Measurements from ENCODE around the gene PAWR. TPM values are rescaled to one million over a fixed set of nuclear protein-coding genes. Genes with fewer than 3 reads are reported as not detected.
A peak's percentile ranks its signal among the peaks of the same experiment; 100 is the strongest.
"Not testable (repeated sequence)": the region's sequence is repeated elsewhere in the genome, so short reads cannot be mapped to it uniquely, and the experiment has no call there.

PAWR gene
- polyA plus RNA-seq, 6 donors from 2014 or later = 15.8 to 29.9 (median 20.3) TPM

DNA sequence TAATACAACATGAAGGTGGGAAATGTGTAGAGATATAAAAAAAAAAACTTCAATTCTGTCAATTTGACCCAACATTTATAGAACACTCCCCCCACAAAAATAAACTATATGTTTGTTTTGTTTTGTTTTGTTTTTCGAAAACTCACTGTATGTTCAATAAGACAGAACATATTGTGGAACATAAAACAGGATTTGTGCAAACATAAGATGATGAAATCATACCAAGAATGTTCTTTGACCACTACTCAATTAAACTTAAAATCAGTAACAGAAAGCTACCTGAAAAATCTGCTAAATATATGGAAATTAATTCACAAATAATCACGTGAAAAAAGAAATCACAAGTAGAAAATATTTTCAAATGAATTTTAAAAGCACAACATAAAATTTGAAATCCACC lies 61.2 kb downstream of the PAWR start:
- DNase-seq = no peak
- no peak for ATAC-seq (ENCODE audit: low read depth in 2 of 2)
- H3K27ac Mint-ChIP-seq = no peak overlapping the region
- H3K4me1 Mint-ChIP-seq = peaks cover 7 to 21% (median 18%) of the 10 kb centered on the region in 3 donors
- peaks cover 0 to 5% of the 10 kb centered on the region in 2 donors for H3K36me3 Mint-ChIP-seq
- H3K9me3 Mint-ChIP-seq = peaks cover 0 to 12% (median 4%) of the 10 kb centered on the region in 7 donors
- H3K27me3 Mint-ChIP-seq = no peaks in the 10 kb centered on the region
- no peak overlapping the region for H3K4me3 Mint-ChIP-seq

DNA sequence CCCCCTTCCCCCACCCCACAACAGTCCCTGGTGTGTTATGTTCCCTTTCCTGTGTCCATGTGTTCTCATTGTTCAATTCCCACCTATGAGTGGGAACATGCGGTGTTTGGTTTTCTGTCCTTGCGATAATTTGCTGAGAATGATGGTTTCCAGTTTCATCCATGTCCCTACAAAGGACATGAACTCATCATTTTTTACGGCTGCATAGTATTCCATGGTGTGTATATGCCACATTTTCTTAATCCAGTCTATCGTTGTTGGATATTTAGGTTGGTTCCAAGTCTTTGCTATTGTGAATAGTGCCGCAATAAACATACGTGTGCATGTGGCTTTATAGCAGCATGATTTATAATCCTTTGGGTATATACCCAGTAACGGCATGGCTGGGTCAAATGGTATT lies 64.0 kb downstream of the PAWR start:
- H3K4me3 Mint-ChIP-seq; ATAC-seq (ENCODE audit: low read depth in 2 of 2); H3K27ac Mint-ChIP-seq; DNase-seq; H3K36me3 Mint-ChIP-seq; H3K27me3 Mint-ChIP-seq: not testable (repeated sequence)
- Mint-ChIP-seq H3K4me1 (peaks cover 11 to 26% (median 23%) of the 10 kb centered on the region in 3 donors), H3K9me3 (peaks cover 0 to 12% (median 4%) of the 10 kb centered on the region in 7 donors)

DNA sequence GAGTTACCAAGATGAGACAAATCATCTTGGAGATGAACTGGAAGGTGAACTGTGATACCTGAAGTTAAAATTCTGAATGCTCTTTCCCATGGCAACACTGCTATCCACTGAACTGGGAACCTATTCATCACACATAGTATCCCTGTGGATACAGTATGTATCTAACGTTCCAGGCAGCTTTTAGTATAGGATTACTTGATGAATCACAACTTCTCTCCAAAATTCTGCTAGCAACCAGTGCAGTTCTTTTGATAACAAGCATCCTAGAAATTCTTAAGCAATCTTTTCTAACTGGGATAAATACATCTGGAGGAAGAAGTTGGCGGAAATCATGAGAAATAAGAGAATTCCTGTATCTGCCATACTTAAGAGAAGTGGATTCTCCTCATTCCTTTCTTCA lies 66.4 kb downstream of the PAWR start:
- H3K4me1 Mint-ChIP-seq = peaks cover 8 to 22% (median 21%) of the 10 kb centered on the region in 3 donors
- peaks cover 0 to 12% (median 4%) of the 10 kb centered on the region in 7 donors for H3K9me3 Mint-ChIP-seq
- peaks cover 13 to 14% of the 10 kb centered on the region in 2 donors for H3K36me3 Mint-ChIP-seq
- H3K27ac Mint-ChIP-seq = peak overlapping the region in 1 of 6 donors; percentile 11
- no peak for ATAC-seq (ENCODE audit: low read depth in 2 of 2)
- H3K27me3 Mint-ChIP-seq = no peaks in the 10 kb centered on the region
- no peak for DNase-seq
- no peak overlapping the region for H3K4me3 Mint-ChIP-seq

DNA sequence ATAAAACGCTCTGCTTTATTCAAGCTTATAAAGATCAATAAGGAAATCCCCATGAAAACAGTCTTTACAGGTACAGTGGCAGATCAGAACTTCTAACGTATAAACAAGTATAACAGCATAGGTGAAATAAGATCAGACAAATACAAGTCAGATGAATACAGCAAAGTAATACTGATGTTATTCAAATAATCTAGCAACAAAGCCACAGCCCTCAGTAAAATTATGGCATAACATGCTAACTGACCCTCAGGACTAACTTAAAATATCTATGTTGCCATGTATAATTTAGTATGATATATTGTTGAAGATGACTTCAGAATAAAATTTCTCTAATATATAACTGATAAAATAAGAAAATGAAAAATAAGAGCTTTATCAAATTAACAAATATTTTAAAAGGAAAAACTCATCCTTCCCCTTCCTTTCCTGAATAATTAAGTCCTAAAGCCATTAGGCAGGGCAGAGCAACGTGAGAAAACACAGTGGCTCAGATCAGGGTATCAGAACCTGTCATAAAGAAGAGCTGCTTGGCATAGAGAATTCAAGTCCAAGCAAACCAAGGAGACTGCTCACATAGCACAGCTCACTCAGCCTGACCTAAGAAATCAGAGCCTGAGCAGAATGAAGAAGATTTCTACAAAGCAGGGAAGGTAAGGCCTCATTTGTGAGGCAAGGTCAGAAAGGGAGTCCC lies 70.7 kb downstream of the PAWR start:
- Mint-ChIP-seq H3K4me3 (no peak overlapping the region), H3K4me1 (peaks cover 14 to 32% (median 25%) of the 10 kb centered on the region in 3 donors), H3K27ac (peak overlapping the region in 2 of 6 donors; percentile 30 to 70), H3K36me3 (peaks cover 18 to 21% of the 10 kb centered on the region in 2 donors), H3K9me3 (no peaks in the 10 kb centered on the region), H3K27me3 (no peaks in the 10 kb centered on the region)
- no peak for ATAC-seq (ENCODE audit: low read depth in 2 of 2)
- no peak for DNase-seq

DNA sequence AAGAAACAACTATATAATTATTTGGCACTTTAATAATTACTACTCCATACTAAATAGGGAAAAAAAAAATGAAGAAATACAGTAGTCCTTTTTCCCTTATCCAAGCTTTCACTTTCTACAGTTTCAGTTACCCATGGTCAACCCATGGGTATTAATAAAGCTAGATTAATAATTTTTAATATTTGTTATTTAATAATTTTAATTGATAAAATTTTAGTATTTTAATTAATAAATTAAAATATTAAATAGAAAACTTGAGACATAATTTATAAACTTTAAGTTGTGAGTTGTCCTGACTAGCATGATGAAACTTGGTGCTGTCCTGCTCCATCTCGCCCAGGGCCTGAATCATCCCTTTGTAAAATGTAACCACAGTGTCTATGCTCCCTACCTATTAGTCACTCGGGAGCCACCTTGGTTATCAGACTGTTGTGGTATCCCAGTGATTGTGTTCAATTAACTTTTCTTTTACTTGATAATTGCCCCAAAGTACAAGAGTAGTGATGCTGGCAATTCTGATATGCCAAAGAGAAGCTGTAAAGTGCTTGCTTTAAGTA lies 71.8 kb downstream of the PAWR start:
- Mint-ChIP-seq H3K9me3 (no peaks in the 10 kb centered on the region), H3K4me1 (peaks cover 14 to 28% (median 20%) of the 10 kb centered on the region in 3 donors), H3K4me3 (no peak overlapping the region), H3K36me3 (peaks cover 18 to 21% of the 10 kb centered on the region in 2 donors), H3K27ac (peak overlapping the region in 1 of 6 donors; percentile 6), H3K27me3 (no peaks in the 10 kb centered on the region)
- DNase-seq = no peak
- ATAC-seq (ENCODE audit: low read depth in 2 of 2) = no peak

DNA sequence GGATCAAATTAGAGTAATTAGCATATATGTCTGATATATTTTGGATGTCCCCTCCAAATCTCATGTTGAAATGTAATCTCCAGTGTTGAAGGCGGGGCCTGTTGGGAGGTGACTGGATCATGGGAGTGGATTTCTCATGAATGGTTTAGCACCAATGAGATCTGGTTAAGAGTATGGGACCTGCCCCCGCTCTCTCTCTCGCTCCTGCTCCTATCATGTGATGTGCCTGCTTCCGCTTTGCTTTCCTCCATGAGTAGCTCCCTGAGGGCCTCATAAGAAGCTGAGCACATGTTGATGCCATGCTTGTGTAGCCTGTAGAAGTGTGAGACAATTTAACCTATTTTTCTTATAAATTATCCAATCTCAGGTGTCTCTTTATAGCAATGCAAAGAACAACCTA lies 73.1 kb downstream of the PAWR start:
- Mint-ChIP-seq H3K4me3 (no peak overlapping the region), H3K27ac (peak overlapping the region in 1 of 6 donors; percentile 62), H3K36me3 (peaks cover 18 to 21% of the 10 kb centered on the region in 2 donors), H3K4me1 (peaks cover 14 to 27% (median 18%) of the 10 kb centered on the region in 3 donors), H3K9me3 (no peaks in the 10 kb centered on the region), H3K27me3 (no peaks in the 10 kb centered on the region)
- no peak for ATAC-seq (ENCODE audit: low read depth in 2 of 2)
- no peak for DNase-seq

DNA sequence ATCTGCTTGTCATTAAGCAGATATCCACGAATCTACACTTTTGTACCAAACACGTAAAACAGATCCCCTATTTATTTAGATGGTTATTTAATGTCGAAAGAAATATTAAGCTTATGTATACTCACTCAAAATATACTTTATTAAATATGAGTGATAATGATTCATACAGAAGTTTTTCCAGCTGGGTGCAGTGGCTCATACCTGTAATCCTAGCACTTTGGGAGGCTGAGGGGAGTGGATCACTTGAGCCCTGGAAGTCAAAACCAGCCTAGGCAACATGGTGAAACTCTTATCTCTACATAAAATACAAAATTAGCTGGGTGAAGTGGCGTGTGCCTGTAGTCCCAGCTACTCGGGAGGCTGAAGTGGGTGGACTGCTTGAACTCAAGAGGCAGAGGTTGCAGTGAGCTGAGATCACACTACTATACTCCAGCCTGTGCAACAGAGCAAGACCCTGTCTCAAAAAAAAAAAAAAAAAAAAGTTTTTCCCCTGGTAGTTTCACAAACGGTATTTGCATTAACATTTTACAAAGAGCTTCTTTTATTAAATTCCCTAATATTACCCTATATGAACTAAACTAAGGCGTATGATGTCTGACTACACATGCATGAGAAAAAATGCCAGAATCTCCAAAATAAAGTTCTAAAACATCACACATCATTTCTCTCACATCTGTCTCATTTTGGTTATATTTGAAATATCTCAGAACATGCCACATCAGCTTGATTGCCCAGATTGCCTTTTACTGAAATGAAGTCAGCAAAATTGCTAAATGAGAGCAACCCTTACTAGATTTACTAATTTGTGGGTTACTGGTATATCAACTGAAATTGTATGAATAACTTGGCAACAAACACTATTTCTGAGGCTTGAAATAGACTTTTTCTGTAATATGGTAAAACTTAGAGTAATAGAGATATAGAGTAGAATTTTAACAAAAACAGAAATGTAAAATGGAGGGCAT lies 74.9 kb downstream of the PAWR start:
- ATAC-seq (ENCODE audit: low read depth in 2 of 2) = no peak
- H3K27me3 Mint-ChIP-seq = no peaks in the 10 kb centered on the region
- no peak overlapping the region for H3K4me3 Mint-ChIP-seq
- no peak for DNase-seq
- peaks cover 16 to 20% of the 10 kb centered on the region in 2 donors for H3K36me3 Mint-ChIP-seq
- peaks cover 10 to 23% (median 11%) of the 10 kb centered on the region in 3 donors for H3K4me1 Mint-ChIP-seq
- peak overlapping the region in 1 of 6 donors; percentile 47 for H3K27ac Mint-ChIP-seq
- no peaks in the 10 kb centered on the region for H3K9me3 Mint-ChIP-seq

- H3K9me3 Mint-ChIP-seq = no peaks in the 10 kb centered on the region
- peaks cover 8 to 11% of the 10 kb centered on the region in 2 donors for H3K36me3 Mint-ChIP-seq
- no peak overlapping the region for H3K4me3 Mint-ChIP-seq
- DNase-seq (no peak), ATAC-seq (ENCODE audit: low read depth in 2 of 2) (no peak)
- H3K27me3 Mint-ChIP-seq = no peaks in the 10 kb centered on the region
- peaks cover 10 to 18% (median 11%) of the 10 kb centered on the region in 3 donors for H3K4me1 Mint-ChIP-seq
- peak overlapping the region in 2 of 6 donors; percentile 3 to 24 for H3K27ac Mint-ChIP-seq
These were observed 76.0 kb downstream of the PAWR start for GRCh38 chr12:79614730-79615129.

DNA sequence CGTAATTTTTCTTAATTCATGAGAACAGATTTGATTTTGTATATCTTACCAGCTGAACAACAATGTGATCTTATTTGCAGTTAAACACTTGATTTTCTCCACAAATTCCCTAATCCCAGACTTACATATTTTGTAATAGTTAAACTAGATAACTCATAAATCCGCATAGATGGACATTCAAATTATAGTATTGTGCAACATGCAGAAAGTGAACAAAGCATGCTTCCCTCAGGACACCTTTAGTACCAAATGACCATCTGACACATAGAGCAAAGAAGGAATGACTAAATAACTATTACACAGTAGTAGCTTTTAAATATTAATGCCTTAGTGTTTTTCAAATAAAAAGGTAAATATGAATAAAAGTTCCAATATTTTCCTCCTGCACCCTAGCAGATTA lies 88.9 kb downstream of the PAWR start:
- H3K9me3 Mint-ChIP-seq = no peaks in the 10 kb centered on the region

DNA sequence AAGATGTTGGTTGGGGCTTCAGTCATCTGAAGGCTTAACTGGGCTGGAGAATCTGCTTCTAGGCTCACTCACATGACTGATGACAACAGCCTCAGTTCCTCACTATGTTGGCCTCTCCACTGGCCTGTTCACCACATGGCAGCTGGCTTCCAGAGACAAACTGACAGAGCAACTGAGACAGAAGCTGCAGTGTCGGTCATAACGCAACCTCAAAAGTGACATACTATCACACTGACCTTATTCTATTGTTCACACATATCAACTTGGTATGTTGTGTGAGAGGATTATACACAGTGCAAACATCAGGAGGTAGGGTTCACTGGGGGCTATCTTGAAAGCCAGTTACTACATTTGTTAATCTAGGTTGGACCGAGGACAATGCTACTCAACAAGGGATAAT lies 92.9 kb downstream of the PAWR start:
- Mint-ChIP-seq H3K27ac (no peak overlapping the region), H3K36me3 (peaks cover 0 to 15% of the 10 kb centered on the region in 2 donors)

More for the DNA sequence above, 88.9 kb downstream of the PAWR start:
- DNase-seq = no peak
- ATAC-seq (ENCODE audit: low read depth in 2 of 2) = no peak
- Mint-ChIP-seq H3K27me3 (no peaks in the 10 kb centered on the region), H3K27ac (no peak overlapping the region), H3K36me3 (peaks cover 0 to 6% of the 10 kb centered on the region in 2 donors), H3K4me3 (no peak overlapping the region), H3K4me1 (peaks cover 8 to 12% (median 8%) of the 10 kb centered on the region in 3 donors)

GRCh38 chr12:79596719-79597350 lies 93.9 kb downstream of the PAWR start:
- H3K27me3 Mint-ChIP-seq = no peaks in the 10 kb centered on the region
- DNase-seq (no peak), ATAC-seq (ENCODE audit: low read depth in 2 of 2) (no peak)
- no peak overlapping the region for H3K4me3 Mint-ChIP-seq
- no peaks in the 10 kb centered on the region for H3K9me3 Mint-ChIP-seq
- H3K27ac Mint-ChIP-seq = peak overlapping the region in 1 of 6 donors; percentile 34
- H3K36me3 Mint-ChIP-seq = peaks cover 0 to 13% of the 10 kb centered on the region in 2 donors
- peaks cover 0 to 4% (median 4%) of the 10 kb centered on the region in 3 donors for H3K4me1 Mint-ChIP-seq

More for the DNA sequence above, 92.9 kb downstream of the PAWR start:
- H3K4me1 Mint-ChIP-seq = peaks cover 0 to 4% (median 4%) of the 10 kb centered on the region in 3 donors
- no peaks in the 10 kb centered on the region for H3K27me3 Mint-ChIP-seq
- H3K4me3 Mint-ChIP-seq = no peak overlapping the region
- no peaks in the 10 kb centered on the region for H3K9me3 Mint-ChIP-seq
- no peak for DNase-seq
- no peak for ATAC-seq (ENCODE audit: low read depth in 2 of 2)

- Mint-ChIP-seq H3K4me1 (peaks cover 0 to 4% (median 0%) of the 10 kb centered on the region in 3 donors), H3K27me3 (no peaks in the 10 kb centered on the region), H3K36me3 (peaks cover 0 to 13% of the 10 kb centered on the region in 2 donors), H3K4me3 (no peak overlapping the region), H3K9me3 (no peaks in the 10 kb centered on the region), H3K27ac (no peak overlapping the region)
- DNase-seq (no peak), ATAC-seq (ENCODE audit: low read depth in 2 of 2) (no peak)
These were observed 95.5 kb downstream of the PAWR start for GRCh38 chr12:79595273-79595672.

- no peak for ATAC-seq (ENCODE audit: low read depth in 2 of 2)
- H3K27ac Mint-ChIP-seq = peak overlapping the region in 1 of 6 donors; percentile 4
- no peaks in the 10 kb centered on the region for H3K27me3 Mint-ChIP-seq
- H3K4me3 Mint-ChIP-seq = no peak overlapping the region
- H3K4me1 Mint-ChIP-seq = peaks cover 0 to 2% (median 0%) of the 10 kb centered on the region in 3 donors
- H3K9me3 Mint-ChIP-seq = no peaks in the 10 kb centered on the region
- DNase-seq = no peak
- H3K36me3 Mint-ChIP-seq = peaks cover 0 to 20% of the 10 kb centered on the region in 2 donors
These were observed 97.9 kb downstream of the PAWR start for GRCh38 chr12:79592865-79593264.

Measured in naive B cell (primary cell).